Measurements from ENCODE around the gene TP63.

The TP63 gene

DNA sequence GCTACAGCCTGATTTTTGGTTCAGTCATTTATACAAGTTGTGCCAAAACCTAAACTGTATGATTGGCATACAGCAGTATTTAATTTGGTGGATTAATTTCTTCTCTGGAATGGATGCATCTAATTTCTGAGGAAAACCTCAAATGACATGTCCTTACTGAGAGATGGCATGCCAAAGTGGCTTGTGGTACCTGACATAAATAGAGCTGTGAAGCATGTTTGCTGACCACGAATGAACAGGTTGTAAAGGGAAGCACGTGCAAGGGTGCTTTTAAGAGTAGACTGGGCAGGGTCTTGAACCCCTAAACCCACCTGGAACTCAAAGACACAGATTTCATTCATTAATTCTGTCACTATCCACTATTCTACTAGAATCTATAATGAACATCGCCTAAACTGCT is 77.2 kb downstream of the TP63 start:
- FAIRE-seq (peak; percentile 11), DNase-seq (ENCODE audit: insufficient read length, low spot score) (no peak)
- TF ChIP-seq, protein P1, sequence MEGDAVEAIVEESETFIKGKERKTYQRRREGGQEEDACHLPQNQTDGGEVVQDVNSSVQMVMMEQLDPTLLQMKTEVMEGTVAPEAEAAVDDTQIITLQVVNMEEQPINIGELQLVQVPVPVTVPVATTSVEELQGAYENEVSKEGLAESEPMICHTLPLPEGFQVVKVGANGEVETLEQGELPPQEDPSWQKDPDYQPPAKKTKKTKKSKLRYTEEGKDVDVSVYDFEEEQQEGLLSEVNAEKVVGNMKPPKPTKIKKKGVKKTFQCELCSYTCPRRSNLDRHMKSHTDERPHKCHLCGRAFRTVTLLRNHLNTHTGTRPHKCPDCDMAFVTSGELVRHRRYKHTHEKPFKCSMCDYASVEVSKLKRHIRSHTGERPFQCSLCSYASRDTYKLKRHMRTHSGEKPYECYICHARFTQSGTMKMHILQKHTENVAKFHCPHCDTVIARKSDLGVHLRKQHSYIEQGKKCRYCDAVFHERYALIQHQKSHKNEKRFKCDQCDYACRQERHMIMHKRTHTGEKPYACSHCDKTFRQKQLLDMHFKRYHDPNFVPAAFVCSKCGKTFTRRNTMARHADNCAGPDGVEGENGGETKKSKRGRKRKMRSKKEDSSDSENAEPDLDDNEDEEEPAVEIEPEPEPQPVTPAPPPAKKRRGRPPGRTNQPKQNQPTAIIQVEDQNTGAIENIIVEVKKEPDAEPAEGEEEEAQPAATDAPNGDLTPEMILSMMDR (IDR thresholded peaks at IDR 0.05; ENCODE audit: insufficient read depth, missing control alignments) = no peak

DNA sequence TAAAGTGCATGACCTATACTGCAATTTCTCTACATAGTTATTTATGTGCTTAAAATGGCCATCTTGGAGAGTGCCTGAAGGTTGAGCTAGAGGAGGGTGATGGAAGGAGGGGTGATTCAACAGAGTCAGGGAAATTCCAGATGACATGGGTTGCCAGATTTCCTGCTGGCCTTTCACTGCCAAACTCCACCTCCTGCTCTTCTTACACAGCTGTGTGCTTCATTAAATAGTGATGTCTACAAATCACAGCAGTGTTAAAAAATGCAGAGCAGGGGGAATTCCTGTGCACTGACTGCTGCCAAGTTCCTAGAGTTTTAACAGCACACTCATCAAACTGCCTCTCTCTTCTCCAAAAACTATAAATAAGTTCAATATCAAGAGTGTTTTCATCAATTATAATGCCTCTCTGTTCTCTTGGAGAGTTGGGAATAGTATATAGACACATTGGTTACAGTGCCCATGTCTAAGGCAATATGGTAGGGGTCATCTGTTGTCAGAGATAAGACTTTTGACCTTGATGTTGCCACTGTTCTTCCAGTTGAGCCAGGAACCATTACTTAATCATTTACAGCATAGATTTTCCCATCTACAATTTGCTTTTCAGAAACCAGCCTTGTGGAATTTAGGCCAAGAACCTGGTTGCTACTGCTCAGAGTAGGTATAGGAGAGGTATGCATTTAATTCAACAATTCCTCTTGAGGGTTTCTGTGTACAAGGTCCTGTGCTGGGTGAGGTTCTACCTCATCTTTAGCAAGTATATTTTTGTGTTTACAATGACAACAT is 79.6 kb downstream of the TP63 start:
- no peak for FAIRE-seq
- TF ChIP-seq, protein P1 (IDR thresholded peaks at IDR 0.05; ENCODE audit: insufficient read depth, missing control alignments) = no peak
- DNase-seq (ENCODE audit: insufficient read length, low spot score) = no peak

DNA sequence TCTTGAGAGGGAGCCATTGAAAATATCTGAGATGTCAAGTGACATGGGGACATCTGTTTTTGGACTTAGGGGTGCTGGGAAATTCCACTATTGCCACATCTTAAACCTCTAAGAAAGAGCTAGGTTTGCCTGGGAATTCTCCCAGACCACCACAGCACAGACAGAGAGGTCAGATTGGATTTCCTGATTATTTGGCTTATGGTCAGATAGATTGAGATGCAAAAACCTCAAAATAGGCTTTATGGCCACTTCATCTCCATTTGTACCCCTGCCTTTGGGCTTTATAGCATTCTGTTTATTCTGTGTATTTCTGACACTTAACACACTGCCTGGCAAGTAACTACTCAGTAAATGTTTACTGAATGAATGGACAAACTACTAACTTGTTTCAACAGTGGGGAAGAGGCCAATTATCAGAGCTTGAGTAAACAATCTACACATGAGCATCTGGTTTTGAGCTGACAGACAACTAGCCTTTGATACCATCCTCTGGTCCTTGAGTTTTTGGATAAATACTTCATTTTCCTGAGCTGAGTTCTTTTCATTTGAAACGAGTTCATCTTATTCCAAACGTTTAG is 81.8 kb downstream of the TP63 start:
- TF ChIP-seq, protein P1 (IDR thresholded peaks at IDR 0.05; ENCODE audit: insufficient read depth, missing control alignments) = no peak
- FAIRE-seq (no peak), DNase-seq (ENCODE audit: insufficient read length, low spot score) (no peak)

DNA sequence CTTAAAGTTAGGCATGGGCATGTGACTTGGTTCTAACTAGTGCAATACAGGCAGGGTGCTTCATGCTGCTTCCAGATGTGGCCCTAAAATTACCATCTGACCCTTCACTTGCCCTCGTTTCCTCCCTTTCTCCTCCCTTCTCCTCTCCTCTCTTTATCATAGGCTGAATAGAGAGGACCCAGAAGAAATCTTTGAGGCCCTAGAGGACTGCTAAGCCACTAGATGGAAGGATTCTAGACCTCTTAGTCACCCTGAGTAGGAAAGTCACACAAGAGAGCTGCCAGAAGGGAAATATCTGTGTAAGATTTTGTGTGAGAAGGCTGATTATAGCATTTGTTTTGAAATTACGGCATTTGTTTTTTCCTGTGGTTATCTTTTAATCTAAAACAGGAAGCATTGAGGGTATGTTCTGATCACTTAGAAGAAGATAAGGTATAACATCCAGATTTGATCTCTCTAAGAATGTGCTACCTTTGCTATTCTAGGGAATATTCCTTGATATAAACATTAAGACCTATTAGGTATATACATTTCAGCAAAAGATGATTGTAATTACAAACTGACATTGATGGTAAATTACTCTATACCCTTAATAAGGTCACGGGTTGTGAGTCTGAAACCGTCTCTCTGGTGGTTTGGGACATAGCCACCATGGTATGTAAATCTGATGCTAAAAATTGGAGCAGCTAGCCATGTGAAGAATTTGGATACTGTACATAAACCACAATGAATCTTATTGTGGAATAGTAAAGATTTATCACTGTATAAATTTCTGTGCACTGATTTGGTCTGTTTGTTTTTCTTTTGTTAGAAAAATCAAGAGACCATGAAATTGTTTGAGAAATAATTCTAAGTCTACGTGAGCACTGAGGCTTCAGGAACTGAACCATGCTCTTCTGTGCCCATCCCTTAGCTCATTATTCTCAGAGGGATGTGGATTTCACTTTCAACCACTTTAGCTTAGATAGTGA is 84.1 kb downstream of the TP63 start:
- no peak for FAIRE-seq
- DNase-seq (ENCODE audit: insufficient read length, low spot score) = no peak
- TF ChIP-seq, protein P1 (IDR thresholded peaks at IDR 0.05; ENCODE audit: insufficient read depth, missing control alignments) = no peak

DNA sequence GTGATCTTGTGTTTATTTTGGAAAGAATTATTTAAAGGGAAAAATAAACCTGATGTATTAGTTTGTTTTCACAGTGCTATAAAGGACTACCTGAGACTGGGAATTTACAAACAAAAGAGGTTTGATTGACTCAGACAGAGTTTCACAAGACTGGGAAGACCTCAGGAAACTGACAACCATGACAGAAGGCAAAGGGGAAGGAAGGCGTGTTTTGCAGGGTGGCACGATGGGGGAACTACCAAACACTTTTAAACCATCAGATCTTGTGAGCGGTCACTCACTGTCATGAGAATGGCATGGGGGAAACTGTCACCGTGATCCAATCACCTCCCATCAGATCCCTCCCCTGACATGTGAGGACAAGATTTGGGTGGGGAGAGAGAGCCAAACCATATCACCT is 87.0 kb downstream of the TP63 start:
- DNase-seq (ENCODE audit: insufficient read length, low spot score) (no peak), FAIRE-seq (no peak)
- TF ChIP-seq, protein P1 (IDR thresholded peaks at IDR 0.05; ENCODE audit: insufficient read depth, missing control alignments) = no peak

DNA sequence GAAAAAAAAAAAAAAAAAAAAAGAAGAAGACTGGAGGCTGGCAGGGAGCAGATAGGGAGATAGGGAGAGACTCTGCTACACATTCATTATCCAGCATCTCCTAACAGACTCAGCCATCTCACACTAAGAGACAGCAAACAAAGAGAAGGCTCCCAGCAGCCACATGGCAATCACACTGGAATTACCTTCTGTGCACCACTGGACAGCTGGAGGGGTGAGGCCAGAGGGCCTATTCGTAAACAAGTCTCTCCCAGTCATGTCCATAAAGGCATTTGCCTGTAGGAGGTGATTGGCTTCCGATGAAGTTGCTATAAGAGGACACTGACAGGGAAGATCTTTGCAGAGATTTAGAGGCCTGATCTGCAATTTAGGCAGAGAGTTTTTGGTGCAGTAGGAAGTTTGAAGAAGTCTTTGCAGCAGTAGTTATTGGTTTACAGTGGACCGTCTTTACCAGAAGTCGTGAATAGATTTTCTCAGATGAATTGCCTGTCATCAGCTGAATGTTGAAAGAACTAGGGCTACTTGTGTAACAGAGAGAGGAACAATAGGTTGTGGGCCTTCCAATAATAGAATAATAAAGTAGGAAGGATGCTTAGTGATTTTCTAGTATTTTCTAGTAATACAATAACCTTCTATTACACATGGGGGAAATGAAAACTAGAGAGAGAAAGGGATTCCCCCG is 89.7 kb downstream of the TP63 start:
- DNase-seq (ENCODE audit: insufficient read length, low spot score) (no peak), FAIRE-seq (no peak)
- TF ChIP-seq, protein P1 (IDR thresholded peaks at IDR 0.05; ENCODE audit: insufficient read depth, missing control alignments) = no peak
